Mammary epithelial cell (primary cell): ENCODE measurements around the gene QKI.

Source experiments
- EZH2 ChIP-seq: IDR thresholded peaks from 2 replicates; pipeline ENCODE4 v1.6.1; 2012; ENCODE audit warnings: low read length, inconsistent platforms, borderline replicate concordance
- TF ChIP-seq, protein P1 (sequence below), 2 donors: IDR thresholded peaks in 1 of 2; conservative IDR thresholded peaks in 1 of 2; 2 replicates each; pipeline ENCODE4 v1.5.1; 2011 to 2012; ENCODE audit warnings: inconsistent platforms in 2 of 2, low read length in 2 of 2, mild to moderate bottlenecking in 2 of 2, control low read depth in 1 of 2, low read depth in 1 of 2; ENCODE audit not compliant: insufficient read depth in 1 of 2; ENCODE audit errors: extremely low read depth in 1 of 2

DNA sequence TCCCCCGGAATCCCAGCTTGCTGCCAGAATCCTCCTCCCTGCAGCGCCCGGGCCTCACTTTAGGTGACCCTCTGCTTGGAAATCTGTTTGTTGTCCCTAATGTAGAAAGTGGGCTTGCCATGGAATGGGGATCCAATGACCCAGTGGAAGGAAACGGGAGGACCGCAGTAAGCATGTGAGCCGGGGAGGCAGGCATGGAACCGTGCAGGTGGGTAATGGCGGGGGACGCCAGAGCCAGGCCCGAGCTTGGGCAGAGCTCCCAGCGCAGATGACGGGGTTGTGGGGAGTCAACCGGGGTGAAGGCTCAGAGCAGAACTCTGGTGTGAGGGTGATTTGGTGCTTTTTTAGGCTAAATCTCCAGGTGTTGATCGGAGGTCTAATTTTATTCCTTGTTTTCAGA is 188.3 kb downstream of the QKI start:
- TF ChIP-seq, protein P1, sequence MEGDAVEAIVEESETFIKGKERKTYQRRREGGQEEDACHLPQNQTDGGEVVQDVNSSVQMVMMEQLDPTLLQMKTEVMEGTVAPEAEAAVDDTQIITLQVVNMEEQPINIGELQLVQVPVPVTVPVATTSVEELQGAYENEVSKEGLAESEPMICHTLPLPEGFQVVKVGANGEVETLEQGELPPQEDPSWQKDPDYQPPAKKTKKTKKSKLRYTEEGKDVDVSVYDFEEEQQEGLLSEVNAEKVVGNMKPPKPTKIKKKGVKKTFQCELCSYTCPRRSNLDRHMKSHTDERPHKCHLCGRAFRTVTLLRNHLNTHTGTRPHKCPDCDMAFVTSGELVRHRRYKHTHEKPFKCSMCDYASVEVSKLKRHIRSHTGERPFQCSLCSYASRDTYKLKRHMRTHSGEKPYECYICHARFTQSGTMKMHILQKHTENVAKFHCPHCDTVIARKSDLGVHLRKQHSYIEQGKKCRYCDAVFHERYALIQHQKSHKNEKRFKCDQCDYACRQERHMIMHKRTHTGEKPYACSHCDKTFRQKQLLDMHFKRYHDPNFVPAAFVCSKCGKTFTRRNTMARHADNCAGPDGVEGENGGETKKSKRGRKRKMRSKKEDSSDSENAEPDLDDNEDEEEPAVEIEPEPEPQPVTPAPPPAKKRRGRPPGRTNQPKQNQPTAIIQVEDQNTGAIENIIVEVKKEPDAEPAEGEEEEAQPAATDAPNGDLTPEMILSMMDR (conservative IDR thresholded peaks at IDR 0.05 in 1 of 2, IDR thresholded peaks at IDR 0.05 in 1 of 2; ENCODE audit: extremely low read depth in 1 of 2, insufficient read depth in 1 of 2, low read depth in 1 of 2, low read length in 2 of 2) = no peak
- TF ChIP-seq EZH2 = no peak
